Measurements from ENCODE around the gene ATP8B3.
"Not testable (repeated sequence)": the region's sequence is repeated elsewhere in the genome, so short reads cannot be mapped to it uniquely, and the experiment has no call there.

Gene ATP8B3

GRCh38 chr19:1766800-1767352 is 45.2 kb downstream of the ATP8B3 start:
- DNase-seq: peak in 2 of 3 donors; percentile 28 to 55

- no peak for DNase-seq
Observed at GRCh38 chr19:1765904-1766799, 45.9 kb downstream of the ATP8B3 start.

- DNase-seq: no peak
Observed at GRCh38 chr19:1765232-1765903, 46.7 kb downstream of the ATP8B3 start.

- no peak for DNase-seq
Observed at GRCh38 chr19:1764729-1765128, 47.3 kb downstream of the ATP8B3 start.

- no peak for DNase-seq
Observed at GRCh38 chr19:1763648-1764639, 48.1 kb downstream of the ATP8B3 start.

GRCh38 chr19:1762243-1763117 is 49.6 kb downstream of the ATP8B3 start:
- DNase-seq: peak in 1 of 3 donors; percentile 44

GRCh38 chr19:1761528-1762242 is 50.4 kb downstream of the ATP8B3 start:
- DNase-seq: no peak

- not testable (repeated sequence) for DNase-seq
Observed at GRCh38 chr19:1760786-1761527, 51.1 kb downstream of the ATP8B3 start.

GRCh38 chr19:1760020-1760419 is 52.1 kb downstream of the ATP8B3 start:
- no peak for DNase-seq

- no peak for DNase-seq
Observed at GRCh38 chr19:1758959-1759903, 52.8 kb downstream of the ATP8B3 start.

GRCh38 chr19:1758231-1758577 is 53.9 kb downstream of the ATP8B3 start:
- no peak for DNase-seq

GRCh38 chr19:1757468-1758230 is 54.4 kb downstream of the ATP8B3 start:
- DNase-seq: no peak

GRCh38 chr19:1756705-1757465 is 55.2 kb downstream of the ATP8B3 start:
- peak; percentile 36 to 64 (median 51) for DNase-seq

GRCh38 chr19:1756264-1756663 is 55.8 kb downstream of the ATP8B3 start:
- DNase-seq: no peak

- DNase-seq: no peak
Observed at GRCh38 chr19:1755467-1756171, 56.5 kb downstream of the ATP8B3 start.

GRCh38 chr19:1754636-1755466 is 57.2 kb downstream of the ATP8B3 start:
- no peak for DNase-seq

Measured in suppressor macrophage treated with lipopolysaccharide for 1 hour (primary cell).